Spleen (tissue), 11 donors: ENCODE results near the gene SSBP3. TPM values are rescaled to one million over a fixed set of nuclear protein-coding genes. Genes with fewer than 3 reads are reported as not detected.

Experiments
- DNase-seq: peaks from one replicate; pipeline ENCODE4 v3.0.0-alpha.2; 2020
- H3K27ac ChIP-seq, 8 donors: fragments of 200-600 bp; sonication (generic) in 7 of 8; 1 replicate in 4 of 8; 2 replicates in 4 of 8; pipeline versions ENCODE4 v1.5.0 to v1.8.0; 2016 to 2021; ENCODE audit warnings: inconsistent platforms in 4 of 8, mild to moderate bottlenecking in 4 of 8, moderate library complexity in 1 of 8
- H3K27me3 ChIP-seq, 7 donors: fragments of 200-600 bp; sonication (generic) in 6 of 7; replicated peaks in 1 of 7; 1 replicate in 4 of 7; 2 replicates in 3 of 7; pipeline versions ENCODE4 v1.5.0 to v1.8.0; 2016 to 2021; ENCODE audit warnings: inconsistent platforms in 3 of 7, mild to moderate bottlenecking in 1 of 7
- H3K36me3 ChIP-seq, 6 donors: fragments of 200-600 bp; sonication (generic) in 5 of 6; 1 replicate in 4 of 6; 2 replicates in 2 of 6; pipeline versions ENCODE4 v1.5.0 to v1.8.0; 2016 to 2021; ENCODE audit warnings: inconsistent platforms in 2 of 6
- H3K4me1 ChIP-seq, 6 donors: fragments of 200-600 bp; sonication (generic) in 5 of 6; 1 replicate in 3 of 6; 2 replicates in 3 of 6; pipeline versions ENCODE4 v1.5.0 to v1.8.0; 2016 to 2021; ENCODE audit warnings: inconsistent platforms in 3 of 6
- H3K4me3 ChIP-seq, 8 donors: fragments of 200-600 bp; sonication (generic) in 7 of 8; 1 replicate in 4 of 8; 2 replicates in 4 of 8; pipeline versions ENCODE4 v1.5.0 to v1.8.0; 2016 to 2021; ENCODE audit warnings: inconsistent platforms in 4 of 8, mild to moderate bottlenecking in 4 of 8, moderate library complexity in 2 of 8
- H3K9me3 ChIP-seq, 8 donors: fragments of 200-600 bp; sonication (generic) in 7 of 8; 1 replicate in 4 of 8; 2 replicates in 4 of 8; pipeline versions ENCODE4 v1.5.0 to v1.8.0; 2016 to 2021; ENCODE audit warnings: inconsistent platforms in 4 of 8
- POLR2A ChIP-seq, 3 donors: fragments of 450-650 bp; IDR thresholded peaks; one replicate each; pipeline ENCODE4 v1.5.1; 2017; ENCODE audit warnings: antibody characterized with exemption in 3 of 3, mild to moderate bottlenecking in 1 of 3
- POLR2AphosphoS5 ChIP-seq, 3 donors: sonication (generic); formaldehyde crosslinking; IDR thresholded peaks; one replicate each; pipeline ENCODE4 v1.5.1; 2017; ENCODE audit warnings: antibody characterized with exemption in 3 of 3
- WGBS, 5 donors: extraction: QIAGEN DNeasy Blood & Tissue Kit in 3 of 5; methylation state at CpG; one replicate each; pipeline versions ENCODE4 v1.1.5 to v1.1.7; 2013 to 2018; 5-methylcytosine and 5-hydroxymethylcytosine counted together
- intact Hi-C: fragments of 100-400 bp; cut with DNase I; formaldehyde crosslinking; loops from one replicate; pipeline ENCODE4 v1.15.0; 2023; ENCODE audit warnings: low total_unique reads
- polyA plus RNA-seq, 3 donors: library from polyadenylated mRNA; stranded (reverse); fragments of 200-250 nt; gene quantifications; one replicate each; pipeline ENCODE4 v1.2.1, GENCODE V29; 2013
- total RNA-seq, 7 donors: library from RNA; depleted of rRNA in 3 of 7; stranded (reverse); fragments of >200 nt in 3 of 7; fragmentation: NEBNext Ultra II Directional in 4 of 7; extraction: Animal tissue kit (Norgen Biotek cat#: 25700) in 4 of 7; gene quantifications; one replicate each; pipeline versions ENCODE4 v1.1.0 to v1.2.1, GENCODE V29; 2016 to 2021
- TF ChIP-seq, protein P1 (sequence below), 11 experiments: fragments of 200-600 bp in 7 of 11; fragments of 450-650 bp in 4 of 11; sonication (generic) in 4 of 11; IDR thresholded peaks in 8 of 11; conservative IDR thresholded peaks in 3 of 11; 1 replicate in 7 of 11; 2 replicates in 4 of 11; pipeline versions ENCODE4 v1.4.0 to v1.8.0; 2016 to 2021; ENCODE audit warnings: antibody characterized with exemption in 11 of 11, inconsistent platforms in 4 of 11, mild to moderate bottlenecking in 1 of 11
- donor health status: healthy with polysubstance abuse.
- donor health status: DM: no; HTN: no; CAD: no; lungs with moderate emphysema.
- donor health status: DM: no; HTN: no; CAD: no.
- donor health status: Bipolar disorder and iron deficiency.
- donor health status: healthy.
- donor health status: DM: no; HTN: no; CAD: no.
- donor health status: DM: yes; HTN: yes; CAD: no.

The SSBP3 gene
- total and polyA plus RNA-seq, 10 donors, result 14.4 to 73.5 (median 26.3) TPM

DNA sequence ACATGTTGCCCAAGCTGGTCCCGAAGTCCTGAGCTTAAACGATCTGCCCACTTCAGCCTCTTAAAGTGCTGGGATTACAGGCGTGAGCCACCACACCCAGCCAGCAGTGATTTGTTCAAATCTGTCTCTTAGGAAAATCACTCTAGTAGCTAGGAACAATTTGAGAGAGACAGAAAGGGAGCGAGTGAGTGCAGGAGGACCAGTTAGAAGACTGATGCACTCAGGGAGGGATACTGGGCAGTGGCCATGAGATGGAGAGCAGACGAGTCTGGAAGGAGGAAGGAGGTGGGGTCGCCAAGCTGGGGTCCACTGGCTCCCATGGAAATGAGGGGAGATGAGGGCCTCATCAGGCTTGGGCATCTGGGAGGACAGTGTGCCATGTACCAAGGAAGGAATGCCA lies 23.6 kb upstream of the SSBP3 start:
- H3K4me1 ChIP-seq, result no peaks in the 10 kb centered on the region
- H3K27me3 ChIP-seq, result no peaks in the 10 kb centered on the region
- no peaks in the 10 kb centered on the region for H3K9me3 ChIP-seq
- H3K36me3 ChIP-seq, result no peaks in the 10 kb centered on the region
- H3K27ac ChIP-seq, result no peak overlapping the region
- 84 to 96% (median 89%) methylated on average over 6 of the region's 6 CpGs for WGBS, 5 donors
- no peak overlapping the region for H3K4me3 ChIP-seq
- no peak for DNase-seq
- TF ChIP-seq POLR2A (IDR thresholded peaks at IDR 0.05) (no peak), POLR2AphosphoS5 (IDR thresholded peaks at IDR 0.05) (no peak)
- TF ChIP-seq, protein P1, sequence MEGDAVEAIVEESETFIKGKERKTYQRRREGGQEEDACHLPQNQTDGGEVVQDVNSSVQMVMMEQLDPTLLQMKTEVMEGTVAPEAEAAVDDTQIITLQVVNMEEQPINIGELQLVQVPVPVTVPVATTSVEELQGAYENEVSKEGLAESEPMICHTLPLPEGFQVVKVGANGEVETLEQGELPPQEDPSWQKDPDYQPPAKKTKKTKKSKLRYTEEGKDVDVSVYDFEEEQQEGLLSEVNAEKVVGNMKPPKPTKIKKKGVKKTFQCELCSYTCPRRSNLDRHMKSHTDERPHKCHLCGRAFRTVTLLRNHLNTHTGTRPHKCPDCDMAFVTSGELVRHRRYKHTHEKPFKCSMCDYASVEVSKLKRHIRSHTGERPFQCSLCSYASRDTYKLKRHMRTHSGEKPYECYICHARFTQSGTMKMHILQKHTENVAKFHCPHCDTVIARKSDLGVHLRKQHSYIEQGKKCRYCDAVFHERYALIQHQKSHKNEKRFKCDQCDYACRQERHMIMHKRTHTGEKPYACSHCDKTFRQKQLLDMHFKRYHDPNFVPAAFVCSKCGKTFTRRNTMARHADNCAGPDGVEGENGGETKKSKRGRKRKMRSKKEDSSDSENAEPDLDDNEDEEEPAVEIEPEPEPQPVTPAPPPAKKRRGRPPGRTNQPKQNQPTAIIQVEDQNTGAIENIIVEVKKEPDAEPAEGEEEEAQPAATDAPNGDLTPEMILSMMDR (IDR thresholded peaks at IDR 0.05 in 8 of 11, conservative IDR thresholded peaks at IDR 0.05 in 3 of 11), result no peak
- intact Hi-C loops, result no loop called here

DNA sequence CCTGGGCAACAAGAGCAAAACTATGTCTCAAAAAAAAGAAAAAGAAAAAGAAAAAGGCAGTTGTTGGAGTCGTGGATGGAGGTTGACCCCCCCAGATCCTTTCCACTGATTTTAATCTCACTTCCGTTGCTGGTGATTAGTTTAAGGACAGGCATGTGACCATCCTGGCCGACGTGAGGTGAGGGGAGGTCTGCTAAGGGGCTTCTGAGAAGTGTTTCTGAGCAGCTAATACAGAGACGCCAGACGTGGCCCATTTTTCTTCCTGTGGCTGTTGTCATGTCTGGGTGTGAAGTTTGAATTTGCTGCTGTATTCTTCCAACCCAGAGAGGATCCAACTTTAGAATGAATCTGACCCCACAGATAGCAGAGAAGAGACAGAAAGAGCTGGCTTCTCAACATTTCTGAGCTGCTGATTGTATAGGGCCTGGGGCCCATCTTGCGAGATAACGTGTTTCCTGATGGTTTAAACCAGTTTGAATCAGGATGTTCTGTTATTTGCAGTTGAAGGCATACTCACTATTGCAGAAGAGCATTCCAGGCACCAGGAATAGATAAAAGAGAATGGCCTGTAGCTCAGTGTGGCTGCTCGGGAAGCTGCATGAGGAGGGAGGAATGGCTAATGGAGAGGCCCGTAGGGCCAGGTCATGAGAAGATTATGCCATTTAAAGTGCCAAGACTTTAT lies 22.8 kb upstream of the SSBP3 start:
- Histone ChIP-seq H3K27ac (no peak overlapping the region), H3K36me3 (no peaks in the 10 kb centered on the region), H3K4me3 (no peak overlapping the region), H3K27me3 (no peaks in the 10 kb centered on the region), H3K9me3 (no peaks in the 10 kb centered on the region), H3K4me1 (no peaks in the 10 kb centered on the region)
- intact Hi-C loops, result no loop called here
- 55 to 77% (median 64%) methylated on average over 10 of the region's 10 CpGs for WGBS, 5 donors
- no peak for DNase-seq
- TF ChIP-seq POLR2AphosphoS5 (IDR thresholded peaks at IDR 0.05), result no peak
- TF ChIP-seq, protein P1 (IDR thresholded peaks at IDR 0.05 in 8 of 11, conservative IDR thresholded peaks at IDR 0.05 in 3 of 11), result no peak
- no peak for TF ChIP-seq POLR2A (IDR thresholded peaks at IDR 0.05)

DNA sequence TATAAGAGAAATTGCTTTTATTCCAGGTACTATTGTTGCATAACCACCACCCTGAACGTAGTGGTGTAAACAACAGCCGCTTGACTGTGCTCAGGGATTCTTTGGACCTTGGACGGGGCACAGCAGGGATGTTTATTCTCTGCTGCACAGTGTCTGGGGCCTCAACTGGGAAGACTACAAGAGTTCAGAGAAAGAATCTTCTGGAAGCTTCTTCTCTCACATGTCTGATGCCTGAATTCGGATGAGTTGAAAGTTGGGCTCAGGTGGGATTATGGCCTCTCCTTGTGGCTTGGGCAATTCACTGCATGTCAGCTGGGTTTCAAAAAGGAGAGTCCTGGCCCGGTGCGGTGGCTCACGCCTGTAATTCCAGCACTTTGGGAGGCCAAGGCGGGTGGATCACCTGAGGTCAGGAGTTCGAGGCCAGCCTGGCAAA lies 19.0 kb upstream of the SSBP3 start:
- intact Hi-C loops, result no loop called here
- no peak overlapping the region for H3K27ac ChIP-seq
- DNase-seq, result peak; percentile 28
- TF ChIP-seq, protein P1 (IDR thresholded peaks at IDR 0.05 in 8 of 11, conservative IDR thresholded peaks at IDR 0.05 in 3 of 11), result no peak
- TF ChIP-seq POLR2AphosphoS5 (IDR thresholded peaks at IDR 0.05), result no peak
- TF ChIP-seq POLR2A (IDR thresholded peaks at IDR 0.05), result no peak
- no peaks in the 10 kb centered on the region for H3K9me3 ChIP-seq
- H3K4me3 ChIP-seq, result no peak overlapping the region
- no peaks in the 10 kb centered on the region for H3K4me1 ChIP-seq
- no peaks in the 10 kb centered on the region for H3K27me3 ChIP-seq
- WGBS, 5 donors, result 90 to 93% (median 91%) methylated on average over 9 of the region's 9 CpGs
- H3K36me3 ChIP-seq, result no peaks in the 10 kb centered on the region

DNA sequence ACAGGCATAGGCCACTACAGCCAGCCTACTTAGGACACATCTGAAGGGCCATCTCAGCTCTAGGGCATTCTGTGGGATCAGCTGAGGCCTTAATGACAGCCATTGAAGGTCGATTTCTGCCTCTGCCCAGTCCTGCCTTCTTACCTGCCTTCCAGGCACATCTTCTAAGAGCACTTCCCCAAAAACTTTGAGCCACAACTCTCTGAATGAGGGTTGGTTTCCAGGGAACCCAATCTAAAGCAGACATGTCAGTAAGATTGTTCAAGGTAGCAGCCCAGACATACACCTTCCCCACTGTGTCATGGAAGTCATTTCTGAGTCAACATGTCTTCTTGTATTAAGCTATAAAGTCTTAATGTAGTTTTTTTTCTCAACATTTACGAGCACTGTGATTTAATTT lies 18.2 kb upstream of the SSBP3 start:
- Histone ChIP-seq H3K36me3 (no peaks in the 10 kb centered on the region), H3K27me3 (no peaks in the 10 kb centered on the region), H3K27ac (no peak overlapping the region), H3K4me1 (no peaks in the 10 kb centered on the region), H3K9me3 (no peaks in the 10 kb centered on the region), H3K4me3 (no peak overlapping the region)
- 73 to 89% (median 85%) methylated on average over 2 of the region's 2 CpGs for WGBS, 5 donors
- TF ChIP-seq, protein P1 (IDR thresholded peaks at IDR 0.05 in 8 of 11, conservative IDR thresholded peaks at IDR 0.05 in 3 of 11), result no peak
- no peak for TF ChIP-seq POLR2A (IDR thresholded peaks at IDR 0.05)
- no peak for TF ChIP-seq POLR2AphosphoS5 (IDR thresholded peaks at IDR 0.05)
- DNase-seq, result no peak
- intact Hi-C loops, result no loop called here
